ENCODE results near the gene UTF1. TPM values are rescaled to one million over a fixed set of nuclear protein-coding genes. Genes with fewer than 3 reads are reported as not detected.

Gene UTF1
- total RNA-seq, 4 donors from 2014 or later: not detected

- Histone ChIP-seq H3K9me3 (no peaks in the 10 kb centered on the region), H3K27me3 (no peaks in the 10 kb centered on the region), H3K27ac (no peak overlapping the region), H3K36me3 (peaks cover 0 to 6% (median 0%) of the 10 kb centered on the region in 3 donors), H3K4me1 (peaks cover 10 to 34% (median 13%) of the 10 kb centered on the region in 3 donors), H3K4me3 (no peak overlapping the region)
- TF ChIP-seq CTCF (IDR thresholded peaks at IDR 0.05) (no peak), POLR2A (IDR thresholded peaks at IDR 0.05) (no peak)
- DNase-seq: no peak
- WGBS, 2 donors: 90 to 93% methylated on average over 6 to 10 of the region's 21 CpGs
- intact Hi-C loops (cut with DNase I): no loop called here
Measured at GRCh38 chr10:133266056-133266795, 36.2 kb downstream of the UTF1 start.

DNA sequence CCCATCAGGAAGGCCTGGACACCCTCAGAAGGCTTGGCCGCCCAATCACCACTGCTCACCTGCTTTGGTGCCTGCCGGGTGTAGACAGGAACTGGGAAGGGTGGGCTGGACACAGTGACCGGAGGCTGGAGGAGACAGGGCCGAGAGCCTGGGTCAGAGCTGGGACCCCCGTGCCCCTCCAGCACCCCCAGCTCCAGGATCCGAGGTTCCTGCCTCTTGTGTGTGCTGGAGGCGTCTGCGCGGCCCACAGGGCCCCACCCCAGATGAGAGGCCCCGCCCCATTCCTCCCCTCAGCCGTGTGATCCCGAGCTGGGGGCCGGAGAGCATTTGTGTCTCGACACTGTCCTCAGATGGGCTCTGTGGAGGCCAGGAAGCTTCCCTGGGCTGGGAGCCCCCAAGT lies 37.3 kb downstream of the UTF1 start:
- no peaks in the 10 kb centered on the region for H3K27me3 ChIP-seq
- DNase-seq: no peak
- H3K4me3 ChIP-seq: no peak overlapping the region
- H3K9me3 ChIP-seq: no peaks in the 10 kb centered on the region
- no peak for TF ChIP-seq POLR2A (IDR thresholded peaks at IDR 0.05)
- no peak for TF ChIP-seq CTCF (IDR thresholded peaks at IDR 0.05)
- H3K4me1 ChIP-seq: peaks cover 6 to 26% (median 10%) of the 10 kb centered on the region in 3 donors
- WGBS, 2 donors: 74% methylated on average over 6 of the region's 14 CpGs; no CpG with 5 or more reads in 1 of the 2 donors
- H3K27ac ChIP-seq: no peak overlapping the region
- intact Hi-C loops (cut with DNase I): no loop called here
- peaks cover 0 to 6% (median 0%) of the 10 kb centered on the region in 3 donors for H3K36me3 ChIP-seq

GRCh38 chr10:133267829-133268228 lies 37.8 kb downstream of the UTF1 start:
- H3K9me3 ChIP-seq: no peaks in the 10 kb centered on the region
- DNase-seq: no peak
- H3K4me3 ChIP-seq: no peak overlapping the region
- WGBS, 2 donors: 90% methylated on average over 2 of the region's 22 CpGs; no CpG with 5 or more reads in 1 of the 2 donors
- no peak overlapping the region for H3K27ac ChIP-seq
- peaks cover 0 to 6% (median 0%) of the 10 kb centered on the region in 3 donors for H3K36me3 ChIP-seq
- intact Hi-C loops (cut with DNase I): no loop called here
- no peak for TF ChIP-seq POLR2A (IDR thresholded peaks at IDR 0.05)
- TF ChIP-seq CTCF (IDR thresholded peaks at IDR 0.05): no peak
- peaks cover 1 to 21% (median 5%) of the 10 kb centered on the region in 3 donors for H3K4me1 ChIP-seq
- H3K27me3 ChIP-seq: no peaks in the 10 kb centered on the region

DNA sequence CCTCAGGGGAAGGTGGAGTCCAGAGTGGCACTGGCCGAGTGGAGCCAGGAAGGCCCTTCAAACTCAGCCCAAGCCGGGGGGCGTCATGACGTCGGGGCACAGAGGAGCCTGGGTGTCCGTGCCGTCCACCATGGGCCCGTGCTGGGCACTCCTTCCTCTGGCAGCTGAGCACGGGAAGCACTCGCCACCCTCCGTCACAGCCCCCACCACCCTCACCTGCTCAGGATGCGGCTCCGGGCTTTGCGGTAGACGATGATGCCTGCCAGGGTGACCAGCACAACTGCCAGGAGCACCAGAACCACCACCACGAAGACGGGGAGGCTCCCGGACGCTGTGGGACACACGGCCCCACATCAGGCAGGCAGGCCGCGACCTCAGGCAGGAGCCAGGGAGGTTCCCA lies 38.5 kb downstream of the UTF1 start:
- no peaks in the 10 kb centered on the region for H3K9me3 ChIP-seq
- H3K4me1 ChIP-seq: peaks cover 0 to 14% (median 3%) of the 10 kb centered on the region in 3 donors
- DNase-seq: no peak
- H3K36me3 ChIP-seq: peaks cover 0 to 6% (median 0%) of the 10 kb centered on the region in 3 donors
- no peaks in the 10 kb centered on the region for H3K27me3 ChIP-seq
- TF ChIP-seq POLR2A (IDR thresholded peaks at IDR 0.05) (no peak), CTCF (IDR thresholded peaks at IDR 0.05) (no peak)
- no peak overlapping the region for H3K27ac ChIP-seq
- no peak overlapping the region for H3K4me3 ChIP-seq
- 80% methylated on average over 2 of the region's 22 CpGs; no CpG with 5 or more reads in 1 of the 2 donors for WGBS, 2 donors
- intact Hi-C loops (cut with DNase I): no loop called here

GRCh38 chr10:133269367-133269766 lies 39.4 kb downstream of the UTF1 start:
- H3K27ac ChIP-seq: no peak overlapping the region
- peaks cover 0 to 7% (median under 1%) of the 10 kb centered on the region in 4 donors for H3K27me3 ChIP-seq
- peaks cover 0 to 6% (median 0%) of the 10 kb centered on the region in 3 donors for H3K36me3 ChIP-seq
- intact Hi-C loops (cut with DNase I): no loop called here
- no peak for DNase-seq
- WGBS, 2 donors: no CpG with 5 or more reads among the region's 26 CpGs
- H3K9me3 ChIP-seq: no peaks in the 10 kb centered on the region
- peaks cover 0 to 17% (median 0%) of the 10 kb centered on the region in 3 donors for H3K4me1 ChIP-seq
- no peak overlapping the region for H3K4me3 ChIP-seq
- TF ChIP-seq POLR2A (IDR thresholded peaks at IDR 0.05) (no peak), CTCF (IDR thresholded peaks at IDR 0.05) (no peak)

Measured in esophagus squamous epithelium (tissue), 5 donors.